Embryonic facial prominence (tissue), 1 donor: ENCODE results near the gene RNF112.

Source experiments
- DNase-seq: peaks from one replicate; pipeline ENCODE4 v3.0.0-alpha.2; 2016; ENCODE audit errors: extremely low spot score

The RNF112 gene, protein sequence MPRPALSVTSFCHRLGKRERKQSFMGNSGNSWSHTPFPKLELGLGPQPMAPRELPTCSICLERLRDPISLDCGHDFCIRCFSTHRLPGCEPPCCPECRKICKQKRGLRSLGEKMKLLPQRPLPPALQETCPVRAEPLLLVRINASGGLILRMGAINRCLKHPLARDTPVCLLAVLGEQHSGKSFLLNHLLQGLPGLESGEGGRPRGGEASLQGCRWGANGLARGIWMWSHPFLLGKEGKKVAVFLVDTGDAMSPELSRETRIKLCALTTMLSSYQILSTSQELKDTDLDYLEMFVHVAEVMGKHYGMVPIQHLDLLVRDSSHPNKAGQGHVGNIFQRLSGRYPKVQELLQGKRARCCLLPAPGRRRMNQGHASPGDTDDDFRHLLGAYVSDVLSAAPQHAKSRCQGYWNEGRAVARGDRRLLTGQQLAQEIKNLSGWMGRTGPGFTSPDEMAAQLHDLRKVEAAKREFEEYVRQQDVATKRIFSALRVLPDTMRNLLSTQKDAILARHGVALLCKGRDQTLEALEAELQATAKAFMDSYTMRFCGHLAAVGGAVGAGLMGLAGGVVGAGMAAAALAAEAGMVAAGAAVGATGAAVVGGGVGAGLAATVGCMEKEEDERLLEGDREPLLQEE

DNA sequence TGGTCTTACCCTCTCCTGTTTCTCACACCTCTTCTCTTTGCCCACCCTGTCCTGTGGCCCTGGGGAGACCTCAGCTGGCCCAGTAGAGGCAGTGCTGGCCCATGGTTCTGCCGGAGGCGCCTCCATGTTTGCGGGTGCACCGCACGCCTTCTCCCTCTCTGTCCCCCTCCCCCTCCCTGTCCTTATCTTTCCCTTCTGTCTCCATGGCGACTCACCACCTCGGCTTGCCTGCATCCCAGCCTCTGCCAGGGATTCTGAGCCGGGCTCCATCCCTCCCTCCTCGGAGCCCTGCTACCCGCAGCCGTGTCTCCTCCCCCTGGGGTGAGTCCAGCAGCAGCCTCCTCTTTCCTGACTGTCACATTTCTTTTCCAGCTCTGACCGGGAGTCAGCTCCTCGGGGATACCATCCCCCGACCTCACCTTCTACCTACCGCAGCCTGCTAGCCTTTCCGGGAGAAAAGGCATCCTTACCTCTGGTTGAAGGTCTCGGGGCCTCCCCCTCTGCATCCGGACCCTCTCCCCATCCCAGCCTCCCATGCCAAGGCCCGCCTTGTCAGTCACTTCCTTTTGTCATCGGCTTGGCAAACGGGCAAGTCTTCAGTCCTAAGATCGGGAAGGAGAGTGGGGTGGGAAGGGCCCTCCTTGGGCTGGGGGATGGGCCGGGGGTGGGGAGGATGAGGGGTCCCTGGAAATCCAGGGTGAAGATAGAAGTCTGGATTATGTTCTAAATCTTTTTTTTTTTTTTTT, at the start of gene RNF112:
RNF112 (plus strand) TSS at position 358 of the 746 bp plus-strand sequence; CDS start at position 535, 177 bp downstream.
- DNase-seq = no peak

DNA sequence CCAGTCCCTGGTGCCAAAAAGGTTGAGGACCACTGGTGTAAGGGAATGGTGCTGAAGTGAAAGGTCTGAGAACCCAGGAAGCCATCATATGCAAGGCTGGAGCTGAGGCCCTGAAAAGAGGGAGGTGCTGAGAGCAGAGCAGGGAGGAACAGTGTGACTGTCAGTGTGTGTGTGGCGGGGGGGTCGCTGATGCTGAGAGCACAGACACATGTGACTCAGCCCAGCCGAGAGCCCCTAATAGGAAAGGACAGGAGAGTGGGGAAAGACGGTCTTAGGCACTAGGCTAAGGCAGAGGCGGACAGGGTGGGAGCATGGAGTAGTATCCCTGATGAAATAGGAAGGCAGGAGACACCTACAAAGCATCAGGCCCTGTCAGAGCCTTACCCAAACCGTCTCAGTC, 49.7 kb upstream of the RNF112 start:
- no peak for DNase-seq

DNA sequence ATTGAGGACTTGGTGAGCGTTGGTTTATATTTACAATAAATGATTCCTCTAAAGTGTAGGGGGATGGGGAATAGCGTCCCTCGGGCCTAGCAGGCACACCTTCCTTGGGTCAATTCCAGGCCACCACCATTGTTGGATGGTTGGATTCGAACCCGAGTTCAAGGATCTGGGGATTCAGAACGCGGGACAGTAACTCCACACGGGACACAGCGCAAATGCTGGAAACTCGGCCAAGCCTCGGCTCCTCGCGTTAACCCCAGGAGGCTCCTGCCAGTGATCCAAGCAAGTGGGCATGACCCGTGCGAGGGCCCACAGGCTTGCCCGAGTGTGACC, 49.1 kb upstream of the RNF112 start:
- no peak for DNase-seq

DNA sequence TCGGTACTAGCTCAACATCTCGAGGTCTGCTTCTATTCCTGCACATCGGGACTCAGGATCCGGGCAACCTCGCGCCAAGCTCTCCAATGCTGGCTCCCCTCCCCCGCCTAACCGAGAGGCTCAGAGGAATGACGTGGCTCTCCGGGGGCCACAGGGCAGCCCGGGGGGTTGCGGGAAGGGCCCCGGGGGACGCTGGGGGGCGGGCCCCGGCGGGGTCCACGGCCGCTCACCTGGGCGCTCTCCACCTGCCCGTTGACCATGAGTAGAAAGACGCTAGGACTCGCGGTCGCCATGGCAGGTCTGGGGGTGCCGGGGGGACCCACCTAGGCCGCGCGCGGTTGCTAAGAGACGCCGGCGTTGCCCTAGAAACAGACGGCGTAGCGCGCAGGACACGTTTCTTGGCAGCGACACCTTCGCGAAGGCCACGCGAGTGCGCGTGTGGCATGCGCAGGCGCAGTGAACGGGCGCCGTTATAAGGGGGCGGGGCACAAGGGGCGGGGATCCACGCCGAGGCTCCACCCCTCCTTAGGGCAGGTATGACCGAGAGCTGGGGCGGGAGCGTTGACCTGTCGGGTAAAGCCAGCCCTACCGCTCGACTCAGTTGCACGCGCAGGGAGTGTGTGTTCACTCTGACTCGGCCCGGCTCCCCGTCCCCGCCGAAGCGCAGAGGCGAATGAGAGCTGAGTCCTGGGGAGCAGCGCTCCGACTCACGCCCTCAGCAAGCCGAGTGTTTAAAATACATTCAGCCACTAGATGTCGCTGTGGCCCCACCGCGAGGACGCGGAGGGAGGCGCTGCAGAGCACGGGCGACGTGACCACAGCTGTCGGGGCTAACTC, 48.5 kb upstream of the RNF112 start, which contains the start of gene B9D1:
B9D1 (minus strand) TSS at position 447 of the 837 bp plus-strand sequence; CDS start at position 293, 154 bp downstream.
- DNase-seq = peak; percentile 84

DNA sequence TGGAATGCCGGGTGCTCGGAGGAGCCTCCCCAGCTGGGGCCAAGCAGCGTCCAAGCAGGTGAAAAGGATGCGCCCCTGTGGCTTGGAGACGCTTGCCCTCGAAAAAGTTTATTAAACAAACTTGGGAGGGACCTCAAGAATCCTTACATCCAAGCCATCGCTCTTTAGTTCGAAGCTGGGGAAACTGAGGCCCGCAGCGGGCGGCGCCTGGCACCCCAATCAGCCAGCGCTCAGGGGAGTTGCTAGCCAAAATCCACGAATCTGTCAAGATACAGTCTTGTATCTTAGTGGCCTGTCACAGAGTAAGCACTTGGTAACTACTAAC, 48.0 kb upstream of the RNF112 start:
- no peak for DNase-seq

DNA sequence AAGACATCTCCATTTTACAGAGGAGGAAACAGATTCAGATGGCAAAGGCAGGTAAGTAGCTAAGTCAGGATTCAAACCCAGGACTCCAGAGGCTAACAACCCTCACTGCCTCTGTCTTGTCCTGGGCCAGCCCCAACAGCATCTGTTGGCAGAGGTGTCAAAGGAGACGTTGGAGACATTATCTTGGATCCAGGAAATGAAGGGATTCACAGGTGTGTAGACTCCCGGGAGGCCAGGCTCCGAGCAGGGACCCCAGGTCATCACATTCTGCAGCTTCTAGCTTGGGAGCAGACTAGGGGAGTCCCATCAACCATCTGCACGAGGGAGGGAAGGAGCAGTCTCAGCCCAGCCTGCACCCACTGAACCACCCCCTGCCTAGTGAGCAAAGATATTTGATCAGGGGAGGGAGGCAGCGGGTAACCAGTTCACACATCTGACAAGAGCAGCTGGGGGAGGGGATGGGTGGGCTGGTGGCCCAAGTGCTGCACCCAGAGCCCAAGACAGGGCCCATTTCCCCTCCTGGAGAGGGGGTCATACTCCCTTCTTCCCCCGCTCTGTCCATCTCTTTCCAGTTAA, 47.5 kb upstream of the RNF112 start:
- no peak for DNase-seq

DNA sequence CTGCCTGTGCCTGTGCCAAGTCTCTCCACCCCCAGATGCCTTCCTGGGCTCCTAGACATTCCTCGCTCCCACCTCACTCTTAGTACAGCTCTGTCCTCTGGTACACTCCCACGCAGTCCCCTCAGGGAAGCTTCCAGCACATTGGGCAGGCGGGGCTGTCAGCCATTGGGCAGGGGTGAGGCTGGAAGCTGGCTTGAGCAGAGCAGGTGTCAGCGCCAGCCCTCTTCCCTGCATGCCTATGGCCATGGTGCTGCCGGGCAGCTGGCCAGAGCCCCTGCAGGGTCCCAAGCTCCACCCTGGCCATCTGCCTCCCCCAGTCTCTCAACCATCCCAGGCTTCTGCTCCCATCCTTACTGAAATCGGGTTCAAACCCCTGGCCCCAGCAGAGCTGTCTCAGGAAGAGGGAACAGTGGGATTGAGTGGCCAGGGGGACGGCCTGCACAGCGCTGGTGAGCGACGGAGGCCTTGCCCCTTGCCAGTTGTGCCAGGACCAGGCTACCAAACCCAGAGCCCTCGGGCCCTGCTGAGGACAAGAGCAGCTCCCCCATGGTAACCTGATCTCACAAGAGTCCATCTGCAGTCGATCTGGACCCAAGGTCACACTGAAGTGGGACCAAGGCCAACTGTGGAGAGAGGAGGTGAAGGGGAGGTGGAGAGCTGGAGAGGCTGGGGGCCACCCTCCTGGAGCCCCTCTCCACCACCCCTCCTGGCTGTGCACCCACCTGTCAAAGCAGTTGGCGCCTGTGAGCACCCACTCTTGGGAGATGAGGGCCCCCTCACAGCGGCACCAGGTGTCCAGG, 46.1 kb upstream of the RNF112 start:
- no peak for DNase-seq

DNA sequence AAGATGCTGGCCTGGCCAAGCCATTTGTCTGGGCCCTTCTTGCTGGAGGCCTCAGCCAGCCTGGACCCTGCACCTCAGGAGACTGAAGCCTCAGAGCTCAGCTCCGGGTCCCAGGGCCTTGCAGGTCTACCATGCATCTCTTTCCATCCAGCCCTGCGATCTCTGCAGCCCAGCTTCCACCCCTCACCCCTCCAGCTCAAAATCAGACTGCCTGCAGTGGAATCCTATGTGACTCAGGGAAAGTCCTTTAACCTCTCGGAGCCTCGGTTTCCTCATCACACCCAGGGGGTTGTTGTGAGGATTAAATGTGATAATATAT, 45.6 kb upstream of the RNF112 start:
- no peak for DNase-seq

DNA sequence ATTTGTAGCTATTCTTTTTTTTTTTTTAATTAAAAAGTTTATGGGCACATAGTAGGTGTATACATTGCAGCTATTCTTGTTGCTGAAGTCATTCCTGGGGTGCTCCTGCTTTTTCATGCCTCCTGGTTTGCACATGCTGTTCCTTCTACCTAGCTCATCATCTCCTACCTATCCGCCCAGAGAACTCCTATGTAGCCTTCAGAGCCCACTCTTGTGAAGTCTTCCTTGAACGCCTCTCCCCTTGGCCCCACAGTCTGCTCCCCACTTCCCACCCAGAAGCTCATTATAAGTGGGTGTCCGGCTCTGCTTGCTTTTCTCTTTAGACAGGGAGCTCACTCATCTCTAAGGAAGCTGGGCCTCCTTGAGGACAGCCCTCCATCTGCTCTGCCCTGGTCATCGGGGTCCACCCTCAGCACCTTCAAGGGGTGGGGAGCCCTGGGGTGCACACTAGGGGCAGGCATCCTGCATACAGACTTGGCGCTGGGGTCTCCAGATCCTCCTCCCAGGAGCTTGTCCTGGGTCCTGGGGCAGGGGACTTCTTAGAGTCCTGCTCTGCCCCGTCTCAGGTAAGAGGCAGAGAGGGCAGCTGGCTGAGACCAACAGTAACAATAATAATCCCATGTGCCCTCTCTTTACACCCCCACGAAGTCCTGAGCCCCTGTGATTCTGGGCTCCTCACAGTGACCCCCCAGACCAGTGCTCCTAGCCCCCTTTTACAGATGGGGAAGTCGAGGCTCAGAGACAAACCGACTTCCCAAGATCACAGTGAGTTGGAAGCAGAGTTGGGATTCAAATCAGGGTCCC, 45.0 kb upstream of the RNF112 start:
- DNase-seq = no peak

DNA sequence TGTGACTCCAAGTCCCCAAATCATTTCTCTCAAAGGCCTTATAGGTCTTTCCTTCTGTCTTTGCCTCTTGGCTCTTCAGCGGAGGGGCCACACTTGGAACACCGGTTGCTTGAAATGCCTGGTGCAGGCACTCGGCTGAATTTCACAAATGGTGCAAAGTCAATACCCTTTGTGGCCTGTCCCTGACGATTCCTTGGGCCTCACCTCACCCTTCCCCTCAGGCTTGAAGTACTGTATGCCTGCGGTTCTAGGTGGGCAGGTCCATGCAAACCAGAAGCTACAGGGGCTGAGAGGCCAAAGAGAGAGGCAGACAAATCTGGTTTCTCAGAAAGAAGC, 44.4 kb upstream of the RNF112 start:
- no peak for DNase-seq

DNA sequence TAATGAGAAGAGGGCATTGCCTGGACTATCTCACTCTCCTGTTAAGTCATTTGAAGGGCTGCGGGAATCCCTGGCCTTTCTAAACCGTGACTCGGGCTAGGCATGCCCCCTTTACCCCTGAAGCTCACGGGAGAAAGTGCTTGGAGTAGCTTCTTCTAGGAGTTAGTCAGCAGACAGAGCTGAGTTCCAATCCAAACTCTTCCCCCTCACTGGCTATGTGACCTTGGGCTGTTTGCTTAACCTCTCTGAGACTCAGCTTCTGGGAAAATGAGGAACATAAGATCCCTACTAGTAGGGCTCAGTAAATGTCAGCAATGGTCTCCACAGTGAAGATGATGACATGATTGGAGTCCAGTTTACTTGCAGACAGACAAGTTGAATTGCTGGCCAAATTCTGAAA, 42.8 kb upstream of the RNF112 start:
- DNase-seq = no peak

DNA sequence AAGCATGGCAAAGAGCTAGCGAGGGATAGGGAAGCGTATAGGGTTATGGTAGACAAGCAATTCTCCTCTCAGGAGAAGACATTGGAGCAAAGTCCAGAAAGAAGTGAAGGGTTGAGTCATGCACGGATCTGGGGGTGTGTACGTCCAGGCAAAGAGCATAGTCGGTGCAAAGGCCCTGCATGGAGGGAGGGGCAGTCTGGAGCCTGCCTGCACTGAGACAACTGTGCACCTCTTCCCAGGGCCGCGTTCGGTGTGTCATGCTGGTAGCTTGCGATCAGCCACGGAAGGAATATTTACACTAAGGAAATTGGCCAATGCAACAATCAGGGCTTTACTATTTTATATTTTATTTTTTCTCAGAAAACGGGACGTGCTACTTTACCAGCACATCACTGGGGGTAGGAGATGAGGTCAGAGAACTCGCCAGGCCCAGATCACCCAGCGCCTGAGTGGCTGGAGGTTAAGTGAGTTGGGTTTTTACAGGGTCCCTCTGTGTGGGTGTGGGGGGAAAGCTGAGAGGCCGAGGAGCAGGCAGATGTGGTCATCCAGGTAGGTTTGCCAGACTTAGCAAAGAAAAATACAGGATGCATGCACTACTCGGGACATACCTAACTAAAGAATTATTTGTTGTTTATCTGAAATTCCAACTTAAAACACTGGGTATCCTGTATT, 41.8 kb upstream of the RNF112 start:
- no peak for DNase-seq

DNA sequence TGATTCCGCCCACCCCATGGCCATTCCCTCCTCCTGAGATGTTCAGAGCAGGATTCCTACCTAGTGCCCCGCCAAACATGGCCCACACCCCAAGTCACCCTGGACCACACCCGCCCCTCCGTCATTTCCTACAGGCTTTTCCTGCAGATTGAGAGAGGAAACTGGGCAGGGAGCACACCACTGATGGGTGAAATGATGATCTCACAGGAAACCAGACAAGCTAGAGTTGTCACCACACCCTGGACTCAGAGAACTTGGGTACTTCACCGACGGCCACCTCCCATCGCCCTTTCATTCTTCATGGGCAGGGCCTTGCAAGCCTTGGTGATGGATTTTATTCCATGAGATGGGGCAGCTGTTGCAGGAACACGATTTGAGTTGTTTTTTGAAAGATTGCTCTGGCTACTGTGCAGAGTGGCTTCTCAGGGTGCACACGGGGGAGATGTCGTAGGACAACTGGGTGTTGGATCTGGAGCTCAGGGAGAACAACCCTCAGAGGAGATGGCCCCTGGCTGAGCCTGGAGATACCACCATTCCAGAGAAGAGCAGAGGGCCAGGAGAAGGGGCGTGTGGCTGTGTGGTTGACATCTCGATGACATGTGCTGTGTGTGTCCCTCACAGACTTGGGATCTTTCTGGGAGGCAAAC, 41.1 kb upstream of the RNF112 start:
- DNase-seq = no peak

DNA sequence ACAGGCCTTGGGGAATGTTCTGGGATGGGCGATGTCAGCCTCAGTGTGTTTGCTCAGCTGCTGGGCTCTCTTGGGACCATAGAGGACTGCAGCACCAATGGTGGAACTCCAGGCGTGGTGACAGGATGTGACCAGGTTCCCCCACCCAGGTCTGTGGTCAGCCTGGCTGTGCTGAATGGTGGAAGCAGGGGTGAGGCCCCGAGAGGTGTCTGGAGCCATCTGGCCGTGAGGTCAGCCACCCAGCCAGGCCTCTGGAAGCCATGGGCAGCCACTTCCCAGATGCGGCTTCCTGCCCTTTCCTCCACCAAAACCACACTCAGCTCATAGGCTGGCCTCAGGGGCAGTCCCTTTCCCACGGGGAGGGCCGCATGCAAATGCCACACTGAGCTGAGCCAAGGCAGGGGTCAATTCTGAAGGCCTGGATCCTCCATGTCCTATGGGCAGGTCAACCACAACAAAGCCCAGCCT, 40.5 kb upstream of the RNF112 start:
- no peak for DNase-seq

DNA sequence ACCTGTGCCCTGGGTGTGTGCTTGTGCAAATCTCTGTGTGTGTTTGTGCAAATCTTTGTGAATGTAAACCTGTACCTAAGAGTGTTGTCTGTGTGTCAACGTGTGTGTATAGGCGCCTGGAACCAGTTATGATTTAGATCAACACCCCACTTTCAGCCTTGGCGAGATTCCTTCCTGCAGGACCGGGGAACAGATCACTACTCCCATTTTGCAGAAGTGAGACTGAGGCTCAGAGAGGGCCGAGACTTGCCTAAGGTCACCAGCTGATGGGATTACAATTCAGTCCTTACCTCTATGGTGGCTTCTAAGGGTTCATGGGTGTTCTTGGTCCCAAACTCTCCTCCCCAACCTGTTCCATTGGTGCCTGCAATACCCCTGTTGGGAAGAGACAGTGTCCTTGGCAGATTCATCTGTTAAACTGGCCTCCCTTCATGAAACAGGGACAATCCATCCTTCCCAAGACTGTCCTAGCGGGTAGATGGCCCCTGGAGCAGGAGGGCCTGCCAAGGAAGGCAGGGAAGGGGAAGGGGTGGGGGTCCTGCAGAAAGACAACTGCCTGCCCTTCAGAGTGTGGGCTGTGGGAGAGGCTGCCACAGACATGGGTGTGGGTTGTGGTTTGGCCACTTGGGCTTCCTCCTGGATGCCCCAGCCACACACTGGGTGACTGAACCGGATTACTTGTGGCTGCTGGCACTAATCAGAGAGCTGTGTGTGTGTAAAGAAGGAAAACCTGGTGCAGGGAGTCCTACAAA, 39.6 kb upstream of the RNF112 start:
- DNase-seq = no peak

DNA sequence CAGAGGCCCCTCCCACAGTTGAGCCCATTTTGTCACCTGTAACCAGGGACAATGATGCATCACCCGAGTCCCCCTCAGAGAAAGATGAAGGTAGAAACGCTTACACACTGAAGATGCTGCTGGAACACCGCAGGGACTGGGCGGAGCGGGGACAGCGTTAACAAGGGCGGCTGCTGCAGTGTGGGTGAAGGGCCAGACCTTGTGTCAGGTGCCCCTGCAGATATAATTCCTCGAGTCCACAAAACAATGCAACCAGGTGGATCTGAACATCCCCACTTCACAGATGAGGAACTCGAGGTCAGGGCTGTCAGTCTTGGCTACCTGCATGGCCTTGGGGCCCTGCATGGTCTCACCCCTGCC, 39.0 kb upstream of the RNF112 start:
- no peak for DNase-seq

DNA sequence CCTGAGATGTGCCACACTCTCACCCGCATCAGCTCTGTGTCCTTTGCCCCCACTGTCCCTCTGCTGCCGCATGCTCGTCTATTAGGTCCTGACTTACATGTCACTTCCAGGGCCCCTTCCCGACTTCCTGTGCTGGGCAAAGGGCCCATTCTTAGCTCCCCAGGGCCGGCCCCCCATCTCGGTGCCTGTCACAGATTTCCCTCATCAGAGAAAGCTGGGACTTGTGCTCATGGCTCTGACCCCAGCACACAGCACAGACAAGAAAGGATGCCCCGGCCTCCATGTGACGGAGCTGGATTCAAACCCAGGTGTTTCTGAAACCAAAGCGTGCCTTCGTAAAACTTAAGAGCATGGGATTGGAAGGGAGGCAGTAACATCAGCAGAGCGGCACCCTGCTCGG, 38.6 kb upstream of the RNF112 start:
- no peak for DNase-seq

DNA sequence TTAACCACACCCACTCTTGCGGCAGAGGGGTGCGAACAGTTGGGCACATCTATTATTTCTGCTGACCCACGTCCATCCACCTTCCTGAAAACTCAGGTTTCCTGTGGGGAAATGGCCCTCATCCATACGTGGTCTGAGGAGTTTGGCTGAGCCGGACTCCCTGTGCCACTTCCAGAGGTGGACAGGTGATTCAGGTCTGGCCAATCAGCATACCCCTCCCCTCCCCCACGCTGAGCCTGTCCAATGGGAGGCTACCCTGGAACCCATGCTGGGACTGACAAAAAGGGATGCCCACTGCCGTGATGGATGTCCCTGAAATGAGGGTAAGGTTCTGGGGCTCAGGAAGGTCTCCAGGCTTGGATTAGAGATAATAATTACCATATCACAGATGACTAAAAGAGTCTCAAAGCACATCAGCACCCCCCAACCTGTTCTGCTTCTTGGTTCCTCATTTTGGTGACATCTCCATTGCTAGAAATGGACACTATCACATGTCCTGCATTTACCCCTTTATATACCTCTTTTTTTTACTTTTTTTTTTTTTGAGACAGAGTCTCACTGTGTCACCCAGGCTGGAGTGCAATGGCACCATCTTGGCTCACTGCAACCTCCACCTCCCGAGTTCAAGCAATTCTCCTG, 38.0 kb upstream of the RNF112 start:
- DNase-seq = no peak
